Activated T-helper 9 cell treated with anti-CD3 and anti-CD28 coated beads, Interleukin-2, amount 50 U/mL, for 16 hours (primary cell): ENCODE measurements around the gene SPDEF.

Experiments used
- DNase-seq: peaks from one replicate; pipeline ENCODE4 v3.0.0-alpha.2; 2020; ENCODE audit warnings: low read depth

The SPDEF gene

DNA sequence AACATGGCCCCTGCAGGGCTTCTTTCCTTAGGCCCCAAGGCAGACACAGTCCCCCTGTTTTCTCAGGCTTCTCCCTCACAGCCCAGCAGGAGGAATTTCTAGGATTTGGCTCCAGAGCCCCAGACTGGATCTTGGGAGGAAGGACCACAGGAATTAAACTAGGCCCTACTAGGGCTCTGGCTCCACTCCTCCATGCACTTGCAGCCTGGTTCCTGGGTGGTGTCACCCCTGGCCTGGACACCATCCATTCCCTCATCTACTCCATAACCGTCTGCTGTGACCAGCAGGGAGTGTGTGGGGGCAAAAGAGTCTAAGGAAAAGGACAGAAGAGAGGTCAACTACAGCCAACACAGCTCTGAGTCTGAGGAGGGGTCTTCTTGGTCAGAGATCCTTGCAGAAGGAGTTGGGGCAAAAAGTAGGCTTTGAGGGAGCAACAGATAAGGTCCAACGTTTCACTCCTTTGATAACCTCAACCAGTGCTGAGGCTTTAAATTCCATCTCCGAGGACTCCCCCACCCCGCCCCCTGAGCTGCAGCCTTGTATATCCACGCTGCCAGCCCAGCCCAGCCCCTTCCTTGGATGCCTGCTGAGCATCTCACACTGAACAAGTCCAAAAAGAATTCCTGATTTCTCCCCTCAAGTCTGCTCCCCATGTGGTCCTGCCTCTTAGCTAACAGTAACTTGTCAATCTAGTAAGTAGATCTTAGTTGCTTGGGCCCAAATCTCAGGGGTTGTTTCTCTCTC lies 27.9 kb upstream of the SPDEF start:
- no peak for DNase-seq

DNA sequence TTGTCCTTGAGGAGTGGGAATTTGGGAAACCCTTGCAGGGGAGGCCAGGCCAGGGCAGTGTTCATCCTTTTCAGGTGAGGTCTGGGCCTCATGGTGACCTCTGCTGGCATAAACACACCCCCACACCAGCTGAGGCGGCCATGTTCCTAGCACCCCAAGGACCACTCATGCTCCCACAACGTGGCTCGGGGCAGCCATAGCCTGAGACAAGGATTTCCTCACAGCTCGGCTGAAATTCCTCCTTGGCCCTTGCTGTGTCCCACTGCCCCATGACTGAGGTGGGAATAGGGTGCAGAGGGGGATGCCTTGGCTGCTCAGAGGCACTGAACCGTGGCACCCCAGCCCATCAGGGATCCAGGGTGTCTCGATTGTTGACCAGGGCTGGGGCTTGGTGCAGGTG lies 27.3 kb upstream of the SPDEF start:
- no peak for DNase-seq

DNA sequence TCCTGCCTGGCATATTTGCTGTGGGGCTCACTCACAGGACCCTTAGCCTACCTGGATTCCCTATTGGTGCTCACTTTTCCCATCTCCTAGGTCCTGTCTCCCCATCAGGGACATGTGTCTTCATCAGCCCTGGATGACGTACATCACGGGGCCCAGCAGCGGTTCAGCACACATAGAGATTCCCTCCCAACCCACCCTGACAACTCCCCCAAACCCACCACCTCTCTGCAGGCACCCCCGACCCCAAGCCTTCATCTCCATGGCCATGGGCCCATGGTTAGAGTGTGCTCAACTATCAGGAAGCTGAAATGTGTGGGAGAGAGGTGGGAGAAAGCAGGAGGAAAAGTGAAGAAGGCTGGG lies 25.4 kb upstream of the SPDEF start:
- no peak for DNase-seq

- DNase-seq: no peak
These were observed 24.8 kb upstream of the SPDEF start for GRCh38 chr6:34580707-34581560.

DNA sequence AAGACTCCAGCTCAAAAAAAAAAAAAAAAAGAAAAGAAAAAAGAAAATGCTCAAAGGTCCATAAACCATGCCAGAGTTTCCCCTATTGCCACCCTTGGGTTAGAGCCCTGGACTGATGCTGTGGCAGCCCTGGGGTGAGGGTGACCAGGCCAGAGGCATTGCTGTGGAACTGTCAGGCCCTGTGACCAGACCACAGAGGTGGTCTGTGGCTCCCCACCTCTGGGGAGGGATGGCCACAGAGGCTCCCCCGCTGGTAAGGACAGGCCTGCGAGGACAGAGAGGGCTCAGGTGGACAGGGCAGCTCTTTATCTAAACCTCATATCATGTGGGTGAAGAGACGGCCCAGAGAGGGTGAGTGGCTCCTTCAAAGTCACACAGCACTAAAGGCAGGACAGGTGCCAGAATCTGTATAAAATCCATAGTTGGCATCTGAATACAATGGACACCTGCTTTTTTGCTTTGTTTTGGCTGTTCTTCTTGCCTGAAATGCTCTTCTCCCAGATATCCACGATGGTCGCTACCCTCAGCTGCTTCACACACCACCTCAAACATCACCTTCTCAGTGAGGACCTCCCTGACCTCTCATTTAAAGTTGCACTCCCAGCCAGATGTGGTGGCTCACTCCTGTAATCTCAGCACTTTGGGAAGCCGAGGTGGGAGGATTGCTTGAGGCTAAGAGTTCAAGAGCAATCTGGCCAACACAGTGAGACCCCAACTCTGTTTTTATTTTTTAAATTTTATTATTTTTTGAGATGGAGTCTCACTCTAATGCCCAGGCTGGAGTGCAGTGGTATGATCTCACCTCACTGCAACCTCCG lies 22.5 kb upstream of the SPDEF start:
- DNase-seq: no peak

DNA sequence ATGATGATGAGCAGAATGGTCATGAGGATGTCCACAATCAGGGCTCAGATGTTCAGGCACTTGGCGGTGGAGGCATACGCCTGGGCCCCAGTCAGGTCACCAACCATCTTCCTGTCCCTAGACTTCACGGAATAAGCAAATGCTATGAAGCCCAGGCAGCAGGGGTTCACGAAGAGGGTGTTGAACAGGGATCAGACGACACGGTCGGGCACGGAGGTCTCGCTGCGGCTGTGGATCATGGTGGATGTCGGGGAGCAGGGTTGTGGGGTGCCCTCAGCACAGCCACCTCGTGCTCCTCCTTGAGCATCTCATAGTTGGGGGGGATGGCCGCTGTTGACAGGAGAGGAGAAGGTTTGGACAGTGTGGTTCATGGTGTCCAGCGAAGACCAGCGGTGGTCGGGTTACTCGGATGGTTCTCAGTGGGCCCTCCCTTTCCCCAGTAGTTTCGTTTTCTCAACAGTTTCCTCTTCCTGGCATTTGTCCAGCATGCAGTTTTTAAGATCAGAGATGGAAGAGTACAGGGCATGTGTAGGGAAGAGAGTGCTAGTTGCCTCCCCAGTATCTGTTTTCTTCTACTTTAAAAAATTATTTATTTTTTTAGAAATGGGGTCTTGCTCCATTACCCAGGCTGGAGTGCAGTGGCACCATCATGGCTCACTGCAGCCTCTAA lies 20.3 kb upstream of the SPDEF start:
- DNase-seq: no peak

- DNase-seq: no peak
These were observed 19.2 kb upstream of the SPDEF start for GRCh38 chr6:34575326-34575725.

GRCh38 chr6:34574647-34575293 lies 18.6 kb upstream of the SPDEF start:
- DNase-seq: no peak

DNA sequence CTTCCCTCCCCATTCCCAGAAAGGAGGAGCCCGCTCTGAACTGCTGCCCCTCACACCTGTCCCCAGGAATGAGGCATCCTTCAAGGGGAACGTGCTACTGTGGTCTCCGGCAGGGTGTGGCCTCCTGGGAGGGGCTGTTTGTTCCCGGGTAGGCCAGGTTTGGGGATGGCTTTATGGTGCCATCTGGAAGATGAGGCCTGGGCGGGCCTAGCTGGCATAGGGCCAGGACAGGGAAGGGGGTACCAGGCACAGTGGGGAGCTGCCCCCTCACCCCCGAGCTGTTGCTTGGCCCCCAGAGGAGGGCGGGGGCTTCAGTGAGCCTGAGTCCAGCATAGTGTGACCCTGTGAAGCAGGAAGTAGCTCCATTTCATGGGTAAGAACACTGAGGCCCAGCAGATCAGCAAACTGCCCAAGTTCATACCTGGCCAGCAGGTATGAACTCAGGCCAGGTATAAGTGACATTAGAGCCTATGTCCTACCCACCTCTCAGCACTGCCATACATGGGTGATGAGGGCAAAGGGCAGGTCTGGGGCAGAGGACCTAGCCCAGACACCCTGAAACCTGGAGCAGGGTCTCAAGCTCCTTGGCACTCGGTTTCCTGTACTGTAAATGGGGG lies 17.5 kb upstream of the SPDEF start:
- DNase-seq: no peak

- DNase-seq: no peak
These were observed 16.5 kb upstream of the SPDEF start for GRCh38 chr6:34572585-34572984.

DNA sequence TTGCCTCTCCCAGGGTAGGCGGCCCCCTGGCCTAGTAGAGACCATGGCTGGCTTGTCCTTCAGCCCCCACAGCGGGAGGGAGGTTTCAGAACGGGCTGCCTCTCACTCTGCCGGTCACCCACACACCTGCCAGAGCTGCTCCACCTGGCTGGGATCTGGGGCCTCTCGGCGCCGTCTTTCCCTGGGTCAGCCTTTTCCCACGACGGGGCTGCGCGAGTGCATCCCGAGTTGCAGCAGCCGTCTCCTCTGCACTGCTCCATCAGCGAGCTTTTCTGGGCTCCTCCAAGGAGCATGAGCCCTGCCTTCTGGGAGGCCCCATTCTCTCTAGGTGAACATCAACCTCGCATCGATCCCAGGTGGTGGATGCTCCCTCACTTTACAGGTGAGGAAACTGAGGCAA lies 15.9 kb upstream of the SPDEF start:
- no peak for DNase-seq

GRCh38 chr6:34571388-34571787 lies 15.3 kb upstream of the SPDEF start:
- no peak for DNase-seq

- no peak for DNase-seq
These were observed 14.1 kb upstream of the SPDEF start for GRCh38 chr6:34570066-34570833.

- DNase-seq: no peak
These were observed 13.3 kb upstream of the SPDEF start for GRCh38 chr6:34569361-34569973.

DNA sequence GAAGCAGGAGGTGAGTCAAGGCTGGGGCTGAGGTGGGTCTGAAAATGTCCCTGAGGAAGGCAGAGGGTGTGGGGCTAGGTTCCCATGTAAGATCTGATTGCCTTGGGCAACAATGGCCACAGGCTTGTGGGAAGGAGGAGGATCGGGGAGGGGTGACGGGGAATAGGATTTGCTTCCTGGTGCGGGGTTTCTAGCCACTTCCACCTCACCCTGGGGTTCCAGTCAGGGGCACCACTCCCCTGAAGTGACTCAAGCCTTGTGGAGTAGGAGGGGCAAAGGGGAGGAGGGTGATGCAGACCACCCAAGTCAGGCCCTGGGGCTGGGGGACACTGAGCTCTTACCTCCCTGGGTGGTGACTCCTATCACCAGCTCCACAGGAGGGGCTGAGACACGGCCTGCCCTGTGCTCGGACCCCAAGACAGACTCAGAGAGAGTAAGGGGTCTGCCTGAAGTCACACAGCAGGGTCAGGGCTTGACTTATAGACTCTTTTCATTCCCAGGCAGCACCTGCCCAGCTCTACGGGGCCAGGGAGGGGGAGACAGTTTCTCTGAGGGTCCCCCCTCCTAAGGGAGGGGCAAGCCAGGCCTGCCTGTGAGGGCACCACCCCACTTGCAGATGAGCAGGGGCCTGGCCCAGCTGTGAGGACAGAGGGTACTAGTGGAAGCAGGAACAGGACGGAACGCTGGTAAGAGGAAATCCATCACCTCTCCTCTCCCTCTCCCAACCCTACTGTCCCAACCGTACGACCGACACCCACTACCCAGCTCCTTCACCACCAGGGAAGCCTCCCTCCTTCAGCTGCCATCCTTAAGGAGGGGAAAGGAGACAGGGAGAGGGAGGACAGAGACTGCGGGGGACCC lies 12.4 kb upstream of the SPDEF start:
- DNase-seq: no peak

DNA sequence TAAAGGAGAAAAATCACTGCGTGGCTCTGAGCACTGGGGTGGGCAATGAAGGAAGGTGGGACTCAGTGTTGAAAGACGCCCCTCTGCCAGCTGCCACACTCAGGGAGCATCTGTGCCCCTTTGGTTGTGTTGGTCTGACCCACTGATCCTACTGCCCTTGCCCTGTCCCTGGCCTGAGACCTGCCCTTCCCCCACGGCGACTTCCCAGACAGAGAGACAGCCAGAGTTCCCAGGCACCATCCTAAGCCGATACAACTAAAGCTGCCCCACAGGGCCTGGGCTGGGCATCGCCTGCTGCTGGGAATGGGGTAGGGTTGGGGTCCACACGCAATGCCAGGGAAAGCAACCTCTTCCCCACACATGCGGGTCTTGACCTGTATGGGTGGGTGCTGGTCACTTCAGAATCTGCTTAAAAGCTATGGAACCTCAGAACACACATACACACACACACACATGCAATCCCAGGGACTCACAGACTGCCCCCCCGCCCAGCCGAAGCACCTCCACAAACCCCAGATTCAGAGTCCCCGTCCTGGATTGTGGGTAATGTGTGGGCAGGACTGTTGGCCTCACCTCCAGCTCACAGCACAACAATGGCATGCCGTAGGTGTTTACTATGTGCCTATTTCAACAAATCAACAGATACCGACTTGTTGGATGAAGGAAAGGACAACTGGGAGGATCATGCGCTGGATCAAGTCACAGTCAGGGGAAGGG lies 10.9 kb upstream of the SPDEF start:
- DNase-seq: no peak

DNA sequence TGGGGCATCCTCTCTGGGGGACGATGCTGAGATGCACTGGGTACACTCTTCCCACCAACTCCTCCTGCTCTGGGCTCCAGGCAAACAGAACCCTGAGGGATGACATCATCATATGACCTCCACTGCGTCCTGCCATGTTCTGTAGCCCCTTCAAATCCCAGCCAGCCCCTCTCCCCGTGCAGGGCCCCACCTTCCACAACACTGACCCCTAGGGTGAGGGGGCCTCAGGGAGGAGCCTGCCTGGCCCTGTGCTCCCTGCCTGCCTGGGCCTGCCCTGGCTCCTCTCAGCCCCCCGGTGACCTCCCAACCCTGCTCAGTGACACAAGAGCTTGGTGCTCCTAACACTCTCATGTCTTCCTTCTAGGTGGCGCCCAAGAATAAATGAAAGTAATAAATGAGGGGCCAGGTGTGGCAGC lies 9.6 kb upstream of the SPDEF start:
- DNase-seq: no peak

DNA sequence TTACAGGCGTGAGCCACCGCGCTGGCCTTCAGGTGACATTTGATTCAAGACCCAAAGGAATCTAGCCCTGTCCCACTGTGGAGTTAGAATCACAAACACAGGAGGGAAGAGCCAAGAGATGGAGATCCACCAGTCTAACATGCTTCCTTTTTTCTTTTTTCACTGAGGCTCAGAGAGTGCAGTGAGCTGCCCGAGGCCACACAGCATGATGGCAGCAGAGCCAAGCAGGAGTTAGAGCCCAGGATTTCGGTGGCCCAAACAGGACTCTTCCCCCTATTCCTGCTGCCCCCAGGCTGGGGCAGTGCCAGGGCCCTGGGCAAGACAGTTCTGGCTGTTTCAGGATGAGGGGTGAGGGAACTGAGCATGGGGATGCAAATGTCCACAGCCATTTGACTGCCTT lies 8.1 kb upstream of the SPDEF start:
- DNase-seq: no peak
